A549 (cell line): ENCODE results near the gene SPIN2A. TPM values are rescaled to one million over a fixed set of nuclear protein-coding genes. Genes with fewer than 3 reads are reported as not detected.
"Not testable (repeated sequence)": the region's sequence is repeated elsewhere in the genome, so short reads cannot be mapped to it uniquely, and the experiment has no call there.

Source experiments
- ATAC-seq, 2 experiments: fragments of 200-7000 bp in 1 of 2; fragments of >200 bp in 1 of 2; cut with Nextera tagmentation in 1 of 2; cut with Tn5 transposase in 1 of 2; 3 replicates each; pipeline versions ENCODE4 v1.8.0 to v1.9.1; 2018 to 2020; ENCODE audit warnings: mild to moderate bottlenecking in 1 of 2, moderate library complexity in 1 of 2
- CTCF ChIA-PET: fragments of 300-600 bp; sonication (Branson Sonifier 250); formaldehyde crosslinking; extraction: SDS; loops from one replicate; lab custom pipeline; 2021; ENCODE audit warnings: antibody characterized with exemption, inconsistent platforms; lab: Yijun Ruan, JAX
- POLR2A ChIA-PET: fragments of 350-600 bp; formaldehyde crosslinking; extraction: SDS; loops from one replicate; lab custom pipeline; 2021; ENCODE audit warnings: antibody characterized with exemption, inconsistent platforms; lab: Yijun Ruan, JAX
- DNase-seq, 2 experiments: peaks; one replicate each; pipeline versions ENCODE4 v3.0.0 to v3.0.0-alpha.2; 2011 to 2016; ENCODE audit warnings: low read depth in 1 of 2, low spot score in 1 of 2
- FAIRE-seq: peaks from 2 replicates; lab custom pipeline; 2011; peaks lifted over from hg19 to GRCh38; lab: Jason Lieb, UNC
- H3K27ac ChIP-seq, 2 experiments: fragments of >200 bp; sonication (Bioruptor Twin); formaldehyde crosslinking; 3 replicates each; pipeline ENCODE4 v1.5.1; 2016 to 2017
- H3K4me1 ChIP-seq: fragments of >200 bp; sonication (Bioruptor Twin); formaldehyde crosslinking; 3 replicates; pipeline ENCODE4 v1.6.1; 2016
- H3K4me2 ChIP-seq: fragments of >200 bp; sonication (Bioruptor Twin); formaldehyde crosslinking; 3 replicates; pipeline ENCODE4 v1.6.1; 2016
- H3K4me3 ChIP-seq: fragments of >200 bp; sonication (Bioruptor Twin); formaldehyde crosslinking; 3 replicates; pipeline ENCODE4 v1.5.1; 2016
- H3K9me3 ChIP-seq: fragments of >200 bp; sonication (Bioruptor Twin); formaldehyde crosslinking; 3 replicates; pipeline ENCODE4 v1.6.1; 2016
- ATOH8 ChIP-seq: fragments of 250-450 bp; sonication (Bioruptor Pico); IDR thresholded peaks from 2 replicates; pipeline ENCODE4 v1.5.0; 2020; ENCODE audit warnings: low read depth, mild to moderate bottlenecking, moderate library complexity
- BCL3 ChIP-seq: fragments of >200 bp; sonication (Bioruptor Twin); formaldehyde crosslinking; IDR thresholded peaks from 3 replicates; pipeline ENCODE4 v1.6.1; 2016
- CBX2 ChIP-seq: fragments of 200-600 bp; sonication (generic); IDR thresholded peaks from 2 replicates; pipeline ENCODE4 v1.6.1; 2016; ENCODE audit warnings: low read depth, mild to moderate bottlenecking, borderline replicate concordance
- CBX8 ChIP-seq: fragments of 200-600 bp; sonication (generic); IDR thresholded peaks from 2 replicates; pipeline ENCODE4 v1.6.1; 2016
- CEBPB ChIP-seq, 2 experiments: fragments of >200 bp in 1 of 2; sonication (Bioruptor Twin) in 1 of 2; formaldehyde crosslinking in 1 of 2; IDR thresholded peaks; 2 replicates each; pipeline ENCODE4 v1.6.1; 2012 to 2016
- E2F6 ChIP-seq: IDR thresholded peaks from 2 replicates; pipeline ENCODE4 v1.6.1; 2012; ENCODE audit warnings: low read depth, borderline replicate concordance
- EHF ChIP-seq: fragments of 250-450 bp; sonication (Bioruptor Pico); IDR thresholded peaks from 2 replicates; pipeline ENCODE4 v1.5.0; 2020; ENCODE audit warnings: mild to moderate bottlenecking
- EP300 ChIP-seq, 2 experiments: fragments of >200 bp; sonication (Bioruptor Twin); formaldehyde crosslinking; IDR thresholded peaks; 2 replicates in 1 of 2; 3 replicates in 1 of 2; pipeline ENCODE4 v1.6.1; 2016 to 2017
- FOSB ChIP-seq: fragments of 250-450 bp; sonication (Bioruptor Pico); IDR thresholded peaks from 2 replicates; pipeline ENCODE4 v1.5.0; 2020; ENCODE audit warnings: mild to moderate bottlenecking, moderate library complexity
- FOSL2 ChIP-seq, 2 experiments: fragments of 450-650 bp in 1 of 2; fragments of >200 bp in 1 of 2; sonication (Bioruptor Twin) in 1 of 2; formaldehyde crosslinking; IDR thresholded peaks; 2 replicates each; pipeline versions ENCODE4 v1.5.0 to v1.6.1; 2016 to 2020; ENCODE audit warnings: mild to moderate bottlenecking in 1 of 2, moderate library complexity in 1 of 2
- HEYL ChIP-seq: fragments of 250-450 bp; sonication (Bioruptor Pico); IDR thresholded peaks from 2 replicates; pipeline ENCODE4 v1.8.0; 2021; ENCODE audit warnings: mild to moderate bottlenecking, moderate library complexity
- HOXB5 ChIP-seq: fragments of 250-450 bp; sonication (Bioruptor Pico); IDR thresholded peaks from 2 replicates; pipeline ENCODE4 v1.5.0; 2020; ENCODE audit warnings: mild to moderate bottlenecking, moderate library complexity
- JUNB ChIP-seq: fragments of >200 bp; sonication (Bioruptor Twin); formaldehyde crosslinking; IDR thresholded peaks from 2 replicates; pipeline ENCODE4 v1.6.1; 2016
- MAFK ChIP-seq: fragments of 450-650 bp; IDR thresholded peaks from 2 replicates; pipeline ENCODE4 v1.6.1; 2014; ENCODE audit not compliant: partially characterized antibody
- MAX ChIP-seq: IDR thresholded peaks from 2 replicates; pipeline ENCODE4 v1.6.1; 2012
- NFE2L2 ChIP-seq: fragments of 150-350 bp; conservative IDR thresholded peaks from 2 replicates; pipeline ENCODE4 v1.6.1; 2014; ENCODE audit warnings: low read length
- NR3C1 ChIP-seq: fragments of >200 bp; sonication (Bioruptor Twin); formaldehyde crosslinking; IDR thresholded peaks from 3 replicates; pipeline ENCODE4 v1.6.1; 2017
- POLR2AphosphoS2 ChIP-seq: conservative IDR thresholded peaks from 2 replicates; pipeline ENCODE4 v1.6.1; 2012; ENCODE audit warnings: low read length, improper control_type of control experiment, inconsistent platforms
- RCOR1 ChIP-seq: fragments of 150-350 bp; IDR thresholded peaks from 2 replicates; pipeline ENCODE4 v1.6.1; 2014; ENCODE audit warnings: antibody characterized with exemption, low read length, low read depth
- REST ChIP-seq: fragments of 200-600 bp; sonication (generic); IDR thresholded peaks from 2 replicates; pipeline ENCODE4 v1.6.1; 2016; ENCODE audit warnings: antibody characterized with exemption, mild to moderate bottlenecking, moderate library complexity
- RFX5 ChIP-seq: fragments of 450-650 bp; IDR thresholded peaks from 2 replicates; pipeline ENCODE4 v1.7.1; 2014; ENCODE audit warnings: antibody characterized with exemption, mild to moderate bottlenecking, moderate library complexity
- SREBF2 ChIP-seq: fragments of 450-650 bp; IDR thresholded peaks from 2 replicates; pipeline ENCODE4 v1.6.1; 2014; ENCODE audit warnings: mild to moderate bottlenecking, moderate library complexity
- TP53 ChIP-seq: fragments of 250-450 bp; sonication (Bioruptor Pico); IDR thresholded peaks from 2 replicates; pipeline ENCODE4 v1.5.0; 2021; ENCODE audit warnings: mild to moderate bottlenecking, moderate library complexity
- ZNF302 ChIP-seq: fragments of 250-450 bp; sonication (Bioruptor Pico); IDR thresholded peaks from 2 replicates; pipeline ENCODE4 v1.9.0; 2021; ENCODE audit warnings: inconsistent platforms, mild to moderate bottlenecking, moderate library complexity
- ZSCAN20 ChIP-seq: fragments of 250-450 bp; sonication (Bioruptor Pico); IDR thresholded peaks from 2 replicates; pipeline ENCODE4 v1.8.0; 2022; ENCODE audit warnings: mild to moderate bottlenecking, moderate library complexity
- WGBS: methylation state at CpG from one replicate; pipeline ENCODE4 v1.1.6; 2017; ENCODE audit errors: missing lambda C conversion rate; 5-methylcytosine and 5-hydroxymethylcytosine counted together
- polyA plus RNA-seq, 4 experiments: library from polyadenylated mRNA; depleted of rRNA in 3 of 4; stranded (reverse); fragments of >200 nt; fragmentation: RNase III in 1 of 4; extraction: RNeasy Plus Mini Kit Qiagen cat#74134 plus additional on column Dnase treatment in 1 of 4; gene quantifications; 2 replicates in 3 of 4; 3 replicates in 1 of 4; pipeline ENCODE4 v1.2.3, GENCODE V29; 2011 to 2017

The SPIN2A gene
- polyA plus RNA-seq, 2 of the 4 experiments (the other 2 are of a cell fraction), result 0.21 to 0.31 TPM

GRCh38 chrX:57133706-57134105, 3.5 kb downstream of the SPIN2A start:
- no peak overlapping the region for H3K4me3 ChIP-seq
- 74% methylated on average over 4 of the region's 4 CpGs for WGBS
- TF ChIP-seq MAX (no peak), BCL3 (no peak), JUNB (no peak), CEBPB (IDR thresholded peaks at IDR 0.05) (no peak), ZSCAN20 (CRISPR knock-in tag) (no peak), NR3C1 (no peak), HEYL (CRISPR knock-in tag) (no peak), SREBF2 (no peak), NFE2L2 (no peak), FOSL2 (IDR thresholded peaks at IDR 0.05) (no peak), FOSL2 (CRISPR knock-in tag; IDR thresholded peaks at IDR 0.05) (no peak), CBX2 (no peak), RCOR1 (no peak), EHF (CRISPR knock-in tag) (no peak), POLR2AphosphoS2 (no peak), HOXB5 (CRISPR knock-in tag) (no peak), EP300 (IDR thresholded peaks at IDR 0.05) (no peak), TP53 (CRISPR knock-in tag) (no peak), ATOH8 (CRISPR knock-in tag) (no peak), CBX8 (no peak)
- CTCF ChIA-PET, result no interaction called here
- no peak overlapping the region for H3K27ac ChIP-seq
- H3K4me1 ChIP-seq, result no peaks in the 10 kb centered on the region
- FAIRE-seq, result no peak
- DNase-seq, result no peak
- no peak for ATAC-seq
- no peaks in the 10 kb centered on the region for H3K9me3 ChIP-seq
- no peak overlapping the region for H3K4me2 ChIP-seq
- POLR2A ChIA-PET, result no interaction called here

- H3K4me3 ChIP-seq, POLR2A ChIA-PET, H3K4me2 ChIP-seq, DNase-seq, H3K9me3 ChIP-seq, FAIRE-seq, H3K27ac ChIP-seq, ATAC-seq, CTCF ChIA-PET, H3K4me1 ChIP-seq: not testable (repeated sequence)
- WGBS, result 33% methylated on average over 4 of the region's 4 CpGs
These were observed 3.9 kb downstream of the SPIN2A start for GRCh38 chrX:57133284-57133683.

- ChIA-PET CTCF (no interaction called here), POLR2A (no interaction called here)
- no peaks in the 10 kb centered on the region for H3K9me3 ChIP-seq
- H3K4me1 ChIP-seq, result no peaks in the 10 kb centered on the region
- ATAC-seq (no peak), DNase-seq (no peak), FAIRE-seq (no peak)
- 95% methylated on average over 7 of the region's 7 CpGs for WGBS
- no peak overlapping the region for H3K4me2 ChIP-seq
- no peak for TF ChIP-seq NFE2L2
- no peak for TF ChIP-seq E2F6
- TF ChIP-seq FOSB, result no peak
- TF ChIP-seq REST, result no peak
- TF ChIP-seq CBX2, result no peak
- TF ChIP-seq ZNF302, result no peak
- TF ChIP-seq EHF (CRISPR knock-in tag), result no peak
- TF ChIP-seq RFX5, result no peak
- TF ChIP-seq EP300 (IDR thresholded peaks at IDR 0.05), result no peak
- TF ChIP-seq MAFK, result no peak
- TF ChIP-seq NR3C1, result no peak
- TF ChIP-seq HOXB5 (CRISPR knock-in tag), result no peak
- H3K4me3 ChIP-seq, result no peak overlapping the region
- H3K27ac ChIP-seq, result no peak overlapping the region
These were observed 5.2 kb downstream of the SPIN2A start for GRCh38 chrX:57132046-57132445.
